Measurements from ENCODE around the gene USP47. TPM values are rescaled to one million over a fixed set of nuclear protein-coding genes. Genes with fewer than 3 reads are reported as not detected.

The USP47 gene
- total and polyA plus RNA-seq, 9 of the 15 experiments (the other 6 are each of a cell fraction or from before 2014, with no cell fraction given), result 13.1 to 63.6 (median 34.7) TPM

DNA sequence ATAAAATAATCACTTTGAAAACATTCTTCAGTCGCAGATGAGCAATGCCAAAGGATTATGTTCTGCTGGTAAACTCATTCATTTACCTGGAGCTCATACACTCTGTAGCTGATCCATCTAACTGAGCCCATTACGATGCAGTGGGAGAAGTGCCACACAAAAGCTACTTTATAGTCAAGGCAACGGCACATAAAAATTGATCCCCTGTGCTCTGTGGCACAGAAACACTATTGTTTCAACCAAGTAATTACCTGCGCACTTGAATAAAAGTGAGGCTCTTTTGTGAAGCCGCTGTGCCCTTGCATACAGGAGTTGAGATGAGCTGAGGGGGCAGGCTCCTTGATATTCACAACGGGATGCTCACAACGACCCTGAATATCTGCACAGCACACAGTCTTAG lies 159.4 kb downstream of the USP47 start (continued):
- TF ChIP-seq REST (IDR thresholded peaks at IDR 0.05; ENCODE audit: borderline replicate concordance), result no peak
- TF ChIP-seq REST (CRISPR knock-in tag; IDR thresholded peaks at IDR 0.05; ENCODE audit: low read depth), result no peak
- TF ChIP-seq, protein P1, sequence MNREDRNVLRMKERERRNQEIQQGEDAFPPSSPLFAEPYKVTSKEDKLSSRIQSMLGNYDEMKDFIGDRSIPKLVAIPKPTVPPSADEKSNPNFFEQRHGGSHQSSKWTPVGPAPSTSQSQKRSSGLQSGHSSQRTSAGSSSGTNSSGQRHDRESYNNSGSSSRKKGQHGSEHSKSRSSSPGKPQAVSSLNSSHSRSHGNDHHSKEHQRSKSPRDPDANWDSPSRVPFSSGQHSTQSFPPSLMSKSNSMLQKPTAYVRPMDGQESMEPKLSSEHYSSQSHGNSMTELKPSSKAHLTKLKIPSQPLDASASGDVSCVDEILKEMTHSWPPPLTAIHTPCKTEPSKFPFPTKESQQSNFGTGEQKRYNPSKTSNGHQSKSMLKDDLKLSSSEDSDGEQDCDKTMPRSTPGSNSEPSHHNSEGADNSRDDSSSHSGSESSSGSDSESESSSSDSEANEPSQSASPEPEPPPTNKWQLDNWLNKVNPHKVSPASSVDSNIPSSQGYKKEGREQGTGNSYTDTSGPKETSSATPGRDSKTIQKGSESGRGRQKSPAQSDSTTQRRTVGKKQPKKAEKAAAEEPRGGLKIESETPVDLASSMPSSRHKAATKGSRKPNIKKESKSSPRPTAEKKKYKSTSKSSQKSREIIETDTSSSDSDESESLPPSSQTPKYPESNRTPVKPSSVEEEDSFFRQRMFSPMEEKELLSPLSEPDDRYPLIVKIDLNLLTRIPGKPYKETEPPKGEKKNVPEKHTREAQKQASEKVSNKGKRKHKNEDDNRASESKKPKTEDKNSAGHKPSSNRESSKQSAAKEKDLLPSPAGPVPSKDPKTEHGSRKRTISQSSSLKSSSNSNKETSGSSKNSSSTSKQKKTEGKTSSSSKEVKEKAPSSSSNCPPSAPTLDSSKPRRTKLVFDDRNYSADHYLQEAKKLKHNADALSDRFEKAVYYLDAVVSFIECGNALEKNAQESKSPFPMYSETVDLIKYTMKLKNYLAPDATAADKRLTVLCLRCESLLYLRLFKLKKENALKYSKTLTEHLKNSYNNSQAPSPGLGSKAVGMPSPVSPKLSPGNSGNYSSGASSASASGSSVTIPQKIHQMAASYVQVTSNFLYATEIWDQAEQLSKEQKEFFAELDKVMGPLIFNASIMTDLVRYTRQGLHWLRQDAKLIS (CRISPR knock-in tag; IDR thresholded peaks at IDR 0.05), result no peak
- no peak for TF ChIP-seq CEBPG (CRISPR knock-in tag; IDR thresholded peaks at IDR 0.05)
- TF ChIP-seq CEBPG (tag; conservative IDR thresholded peaks at IDR 0.05 in 1 of 2, IDR thresholded peaks at IDR 0.05 in 1 of 2), result no peak
- TF ChIP-seq JUNB (CRISPR knock-in tag; conservative IDR thresholded peaks at IDR 0.05), result no peak
- no peak for TF ChIP-seq PRMT5 (CRISPR knock-in tag; IDR thresholded peaks at IDR 0.05)
- no peak for TF ChIP-seq ZBTB7A (IDR thresholded peaks at IDR 0.05; ENCODE audit: borderline replicate concordance, control insufficient read depth, low read depth, low read length)
